Measurements from ENCODE around the gene POLK.

Gene POLK

GRCh38 chr5:75522025-75522424 lies 10.3 kb downstream of the POLK start:
- no peak for TF ChIP-seq CTCF (conservative IDR thresholded peaks at IDR 0.05; ENCODE audit: low read depth, low read length)
- no peak overlapping the region for H3K4me3 ChIP-seq (ENCODE audit: low read length)
- no peak for DNase-seq (ENCODE audit: low read depth)

GRCh38 chr5:75522542-75522941 lies 10.9 kb downstream of the POLK start:
- H3K4me3 ChIP-seq (ENCODE audit: low read length), result no peak overlapping the region
- DNase-seq (ENCODE audit: low read depth), result no peak
- no peak for TF ChIP-seq CTCF (conservative IDR thresholded peaks at IDR 0.05; ENCODE audit: low read depth, low read length)

- no peak for DNase-seq (ENCODE audit: low read depth)
- no peak overlapping the region for H3K4me3 ChIP-seq (ENCODE audit: low read length)
- TF ChIP-seq CTCF (conservative IDR thresholded peaks at IDR 0.05; ENCODE audit: low read depth, low read length), result no peak
Measured at GRCh38 chr5:75523275-75523674, 11.6 kb downstream of the POLK start.

GRCh38 chr5:75524071-75524470 lies 12.4 kb downstream of the POLK start:
- DNase-seq (ENCODE audit: low read depth), result no peak
- H3K4me3 ChIP-seq (ENCODE audit: low read length), result no peak overlapping the region
- no peak for TF ChIP-seq CTCF (conservative IDR thresholded peaks at IDR 0.05; ENCODE audit: low read depth, low read length)

GRCh38 chr5:75524591-75524990 lies 12.9 kb downstream of the POLK start:
- H3K4me3 ChIP-seq (ENCODE audit: low read length), result no peak overlapping the region
- DNase-seq (ENCODE audit: low read depth), result no peak
- no peak for TF ChIP-seq CTCF (conservative IDR thresholded peaks at IDR 0.05; ENCODE audit: low read depth, low read length)

- no peak overlapping the region for H3K4me3 ChIP-seq (ENCODE audit: low read length)
- no peak for DNase-seq (ENCODE audit: low read depth)
- no peak for TF ChIP-seq CTCF (conservative IDR thresholded peaks at IDR 0.05; ENCODE audit: low read depth, low read length)
Measured at GRCh38 chr5:75525344-75525743, 13.7 kb downstream of the POLK start.

GRCh38 chr5:75526070-75526469 lies 14.4 kb downstream of the POLK start:
- DNase-seq (ENCODE audit: low read depth), result no peak
- no peak for TF ChIP-seq CTCF (conservative IDR thresholded peaks at IDR 0.05; ENCODE audit: low read depth, low read length)
- no peak overlapping the region for H3K4me3 ChIP-seq (ENCODE audit: low read length)
